ENCODE measurements around the gene TIMM13. TPM values are rescaled to one million over a fixed set of nuclear protein-coding genes. Genes with fewer than 3 reads are reported as not detected.
"Not testable (repeated sequence)": the region's sequence is repeated elsewhere in the genome, so short reads cannot be mapped to it uniquely, and the experiment has no call there.

Gene TIMM13
- total and polyA plus RNA-seq, 2 donors (not counting 1 experiment from before 2014, with no cell fraction given), result 19.4 to 32.5 TPM

GRCh38 chr19:2474232-2475017 lies 47.0 kb upstream of the TIMM13 start:
- peak overlapping the region; percentile 72 for H3K27ac ChIP-seq (ENCODE audit: low read length in 2 of 2)
- TF ChIP-seq CTCF (IDR thresholded peaks at IDR 0.05), result peak; percentile 98
- TF ChIP-seq EZH2 (IDR thresholded peaks at IDR 0.05; ENCODE audit: borderline replicate concordance, insufficient read depth, low read depth, low read length, poor library complexity, severe bottlenecking), result no peak
- H3K79me2 ChIP-seq (ENCODE audit: control insufficient read depth, insufficient read depth, low read length), result peaks cover 30% of the 10 kb centered on the region
- intact Hi-C loops (cut with micrococcal nuclease), result loop anchor here (1.0 to 10.0 kb wide), 7 partner anchors 79 to 320 kb away; partner anchors contain the start of genes AP3D1, PLEKHJ1, SF3A2 and SLC39A3
- no peaks in the 10 kb centered on the region for H3K9me3 ChIP-seq (ENCODE audit: control extremely low read depth in 1 of 3, control insufficient read depth in 2 of 3, insufficient read depth in 1 of 3, low read length in 2 of 3)
- peaks cover 37% of the 10 kb centered on the region for H4K20me1 ChIP-seq (ENCODE audit: control insufficient read depth, insufficient read depth, low read length, poor library complexity, severe bottlenecking)
- H2AFZ ChIP-seq (ENCODE audit: insufficient read depth, low read depth, low read length, poor library complexity, severe bottlenecking), result no peak overlapping the region
- H3K4me3 ChIP-seq (ENCODE audit: control extremely low read depth in 1 of 5, extremely low read depth in 1 of 5, insufficient read depth in 1 of 5, low read depth in 2 of 5, low read length in 4 of 5), result peak overlapping the region; percentile 57 to 100 (median 100)
- Mint-ChIP-seq H3K4me3 (peak overlapping the region; percentile 88), H3K4me1 (peaks cover 31% of the 10 kb centered on the region), H3K9me3 (ENCODE audit: insufficient read depth) (no peaks in the 10 kb centered on the region), H3K27ac (peak overlapping the region; percentile 87), H3K27me3 (no peaks in the 10 kb centered on the region)
- ChIA-PET CTCF (interaction anchor here (0.7 to 5.4 kb wide), 18 partner anchors 11 to 318 kb away, joined by 3 to 134 read pairs (median 6); partner anchors contain the start of gene LMNB2), POLR2A (interaction anchor here (0.8 to 4.7 kb wide), 6 partner anchors 79 to 1252 kb away, joined by 4 to 48 read pairs (median 19); no protein-coding TSS in a partner anchor)
- peaks cover 25 to 43% of the 10 kb centered on the region in 2 donors for H3K4me1 ChIP-seq (ENCODE audit: control insufficient read depth in 2 of 2, insufficient read depth in 2 of 2, low read length in 2 of 2)
- H3K4me2 ChIP-seq (replicated peaks; ENCODE audit: low read depth, low read length, poor library complexity, severe bottlenecking), result peak overlapping the region; percentile 100
- no peaks in the 10 kb centered on the region for H3K36me3 ChIP-seq (replicated peaks in 1 of 2; ENCODE audit: control extremely low read depth in 1 of 2, control insufficient read depth in 1 of 2, extremely low read depth in 1 of 2, insufficient read depth in 2 of 2, low read length in 1 of 2)
- H3K9ac ChIP-seq (ENCODE audit: low read length), result peak overlapping the region; percentile 85
- peak; percentile 36 for ATAC-seq (ENCODE audit: low read depth)
- peak; percentile 93 for DNase-seq
- WGBS (ENCODE audit: insufficient coverage), result 6% methylated on average over 51 of the region's 60 CpGs
- H3K27me3 ChIP-seq (replicated peaks in 1 of 4; ENCODE audit: control extremely low read depth in 1 of 4, control insufficient read depth in 3 of 4, insufficient read depth in 4 of 4, low read length in 3 of 4), result no peaks in the 10 kb centered on the region

- CTCF ChIA-PET, result interaction anchor here (5.4 kb wide), 2 partner anchors 141 to 166 kb away, joined by 53 to 72 read pairs; no protein-coding TSS in a partner anchor
- H4K20me1 ChIP-seq (ENCODE audit: control insufficient read depth, insufficient read depth, low read length, poor library complexity, severe bottlenecking); H3K27me3 Mint-ChIP-seq; H3K36me3 ChIP-seq (replicated peaks in 1 of 2; ENCODE audit: control extremely low read depth in 1 of 2, control insufficient read depth in 1 of 2, extremely low read depth in 1 of 2, insufficient read depth in 2 of 2, low read length in 1 of 2); H3K9me3 Mint-ChIP-seq (ENCODE audit: insufficient read depth); H3K4me2 ChIP-seq (replicated peaks; ENCODE audit: low read depth, low read length, poor library complexity, severe bottlenecking); ATAC-seq (ENCODE audit: low read depth); H3K4me3 ChIP-seq (ENCODE audit: control extremely low read depth in 1 of 5, extremely low read depth in 1 of 5, insufficient read depth in 1 of 5, low read depth in 2 of 5, low read length in 4 of 5); H3K4me3 Mint-ChIP-seq; H3K79me2 ChIP-seq (ENCODE audit: control insufficient read depth, insufficient read depth, low read length); H3K27ac Mint-ChIP-seq; H3K27ac ChIP-seq (ENCODE audit: low read length in 2 of 2); H3K9me3 ChIP-seq (ENCODE audit: control extremely low read depth in 1 of 3, control insufficient read depth in 2 of 3, insufficient read depth in 1 of 3, low read length in 2 of 3); H3K9ac ChIP-seq (ENCODE audit: low read length); POLR2A ChIA-PET; H2AFZ ChIP-seq (ENCODE audit: insufficient read depth, low read depth, low read length, poor library complexity, severe bottlenecking); H3K4me1 Mint-ChIP-seq; DNase-seq; H3K27me3 ChIP-seq (replicated peaks in 1 of 4; ENCODE audit: control extremely low read depth in 1 of 4, control insufficient read depth in 3 of 4, insufficient read depth in 4 of 4, low read length in 3 of 4): not testable (repeated sequence)
- intact Hi-C loops (cut with micrococcal nuclease), result loop anchor here (10.0 kb wide), 3 partner anchors 195 to 315 kb away; partner anchors contain the start of genes AP3D1 and SLC39A3
- H3K4me1 ChIP-seq (ENCODE audit: control insufficient read depth in 2 of 2, insufficient read depth in 2 of 2, low read length in 2 of 2), result peaks cover 1 to 10% of the 10 kb centered on the region in 2 donors
- 87% methylated on average over 6 of the region's 8 CpGs for WGBS (ENCODE audit: insufficient coverage)
Observed at GRCh38 chr19:2469915-2470200, 42.5 kb upstream of the TIMM13 start.

Data from B cell (primary cell).